ENCODE measurements around the gene TMED5.

GRCh38 chr1:93136445-93136844 lies 43.8 kb downstream of the TMED5 start:
- TF ChIP-seq POLR2A (IDR thresholded peaks at IDR 0.05; ENCODE audit: extremely low read depth, insufficient read length) = no peak
- TF ChIP-seq, protein P1, sequence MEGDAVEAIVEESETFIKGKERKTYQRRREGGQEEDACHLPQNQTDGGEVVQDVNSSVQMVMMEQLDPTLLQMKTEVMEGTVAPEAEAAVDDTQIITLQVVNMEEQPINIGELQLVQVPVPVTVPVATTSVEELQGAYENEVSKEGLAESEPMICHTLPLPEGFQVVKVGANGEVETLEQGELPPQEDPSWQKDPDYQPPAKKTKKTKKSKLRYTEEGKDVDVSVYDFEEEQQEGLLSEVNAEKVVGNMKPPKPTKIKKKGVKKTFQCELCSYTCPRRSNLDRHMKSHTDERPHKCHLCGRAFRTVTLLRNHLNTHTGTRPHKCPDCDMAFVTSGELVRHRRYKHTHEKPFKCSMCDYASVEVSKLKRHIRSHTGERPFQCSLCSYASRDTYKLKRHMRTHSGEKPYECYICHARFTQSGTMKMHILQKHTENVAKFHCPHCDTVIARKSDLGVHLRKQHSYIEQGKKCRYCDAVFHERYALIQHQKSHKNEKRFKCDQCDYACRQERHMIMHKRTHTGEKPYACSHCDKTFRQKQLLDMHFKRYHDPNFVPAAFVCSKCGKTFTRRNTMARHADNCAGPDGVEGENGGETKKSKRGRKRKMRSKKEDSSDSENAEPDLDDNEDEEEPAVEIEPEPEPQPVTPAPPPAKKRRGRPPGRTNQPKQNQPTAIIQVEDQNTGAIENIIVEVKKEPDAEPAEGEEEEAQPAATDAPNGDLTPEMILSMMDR (IDR thresholded peaks at IDR 0.05; ENCODE audit: low read depth, low read length) = no peak
- TF ChIP-seq MAX (IDR thresholded peaks at IDR 0.05; ENCODE audit: low read depth, low read length) = no peak
